ENCODE results near the gene NEU2.

Gene NEU2

GRCh38 chr2:233065954-233066470, 33.5 kb downstream of the NEU2 start:
- no peaks in the 10 kb centered on the region for H3K4me1 ChIP-seq (ENCODE audit: control insufficient read depth, insufficient read depth, low read length)
- ChIA-PET POLR2A (no interaction called here), CTCF (no interaction called here)
- H3K4me3 ChIP-seq (ENCODE audit: low read depth, low read length), result no peak overlapping the region
- H3K27ac ChIP-seq (ENCODE audit: extremely low read depth, low read depth, low read length), result no peak overlapping the region
- TF ChIP-seq ZBTB7A (tag by site-specific recombination; IDR thresholded peaks at IDR 0.05; ENCODE audit: low read depth), result no peak
- no peak for TF ChIP-seq ZNF561 (tag by site-specific recombination; IDR thresholded peaks at IDR 0.05; ENCODE audit: borderline replicate concordance)
- TF ChIP-seq ZBTB48 (tag by site-specific recombination; IDR thresholded peaks at IDR 0.05), result no peak
- TF ChIP-seq KLF16 (tag by site-specific recombination; IDR thresholded peaks at IDR 0.05), result no peak
- no peak for TF ChIP-seq ZBTB49 (tag by site-specific recombination; IDR thresholded peaks at IDR 0.05; ENCODE audit: low read depth)
- no peak for TF ChIP-seq ZNF350 (tag by site-specific recombination; IDR thresholded peaks at IDR 0.05)
- TF ChIP-seq ZNF18 (tag by site-specific recombination; IDR thresholded peaks at IDR 0.05), result no peak
- TF ChIP-seq ZNF792 (tag by site-specific recombination; IDR thresholded peaks at IDR 0.05), result no peak
- no peaks in the 10 kb centered on the region for H3K36me3 ChIP-seq (ENCODE audit: control insufficient read depth in 2 of 2, insufficient read depth in 1 of 2, low read length in 2 of 2)
- no peaks in the 10 kb centered on the region for H3K9me3 ChIP-seq (ENCODE audit: control insufficient read depth, insufficient read depth, low read depth, low read length)

- H3K4me3 ChIP-seq (ENCODE audit: low read depth, low read length), result no peak overlapping the region
- H3K27ac ChIP-seq (ENCODE audit: extremely low read depth, low read depth, low read length), result no peak overlapping the region
- no peaks in the 10 kb centered on the region for H3K4me1 ChIP-seq (ENCODE audit: control insufficient read depth, insufficient read depth, low read length)
- ChIA-PET CTCF (no interaction called here), POLR2A (no interaction called here)
- TF ChIP-seq EGR2 (tag by site-specific recombination; IDR thresholded peaks at IDR 0.05; ENCODE audit: low read depth) (no peak), TRIM28 (IDR thresholded peaks at IDR 0.05; ENCODE audit: borderline replicate concordance, low read length) (no peak), ZNF311 (tag by site-specific recombination; IDR thresholded peaks at IDR 0.05; ENCODE audit: borderline replicate concordance) (no peak), ZNF76 (tag by site-specific recombination; IDR thresholded peaks at IDR 0.05; ENCODE audit: borderline replicate concordance, low read depth) (no peak), ZNF544 (tag by site-specific recombination; IDR thresholded peaks at IDR 0.05) (no peak), PRDM2 (tag by site-specific recombination; IDR thresholded peaks at IDR 0.05; ENCODE audit: borderline replicate concordance) (no peak), ZNF473 (tag by site-specific recombination; IDR thresholded peaks at IDR 0.05) (no peak), SP2 (tag by site-specific recombination; IDR thresholded peaks at IDR 0.05) (no peak), ZBTB1 (tag by site-specific recombination; IDR thresholded peaks at IDR 0.05) (no peak), ZNF521 (tag by site-specific recombination; IDR thresholded peaks at IDR 0.05) (no peak)
- H3K9me3 ChIP-seq (ENCODE audit: control insufficient read depth, insufficient read depth, low read depth, low read length), result no peaks in the 10 kb centered on the region
- H3K36me3 ChIP-seq (ENCODE audit: control insufficient read depth in 2 of 2, insufficient read depth in 1 of 2, low read length in 2 of 2), result no peaks in the 10 kb centered on the region
Measured at GRCh38 chr2:233068762-233069418, 36.4 kb downstream of the NEU2 start.
